ENCODE results near the gene CAB39. TPM values are rescaled to one million over a fixed set of nuclear protein-coding genes. Genes with fewer than 3 reads are reported as not detected.
A peak's percentile ranks its signal among the peaks of the same experiment; 100 is the strongest.

Gene CAB39
- total RNA-seq, 1 experiment from 2014 or later: 91.7 TPM

GRCh38 chr2:230783101-230783500, 70.5 kb downstream of the CAB39 start:
- CTCF ChIA-PET: interaction anchor here (0.6 to 1.5 kb wide), 3 partner anchors 11 to 104 kb away, joined by 3 read pairs; no protein-coding TSS in a partner anchor
- intact Hi-C loops (cut with micrococcal nuclease): no loop called here
- peaks cover 21% of the 10 kb centered on the region for H3K9me3 Mint-ChIP-seq (ENCODE audit: unreplicated experiment)
- H3K36me3 Mint-ChIP-seq (ENCODE audit: insufficient read depth, unreplicated experiment): peaks cover 29% of the 10 kb centered on the region
- H3K27ac Mint-ChIP-seq (ENCODE audit: low read depth, unreplicated experiment): no peak overlapping the region
- no peak for DNase-seq (ENCODE audit: unreplicated experiment)
- H3K27me3 Mint-ChIP-seq (ENCODE audit: insufficient read depth, unreplicated experiment): no peaks in the 10 kb centered on the region
- TF ChIP-seq, protein P1, sequence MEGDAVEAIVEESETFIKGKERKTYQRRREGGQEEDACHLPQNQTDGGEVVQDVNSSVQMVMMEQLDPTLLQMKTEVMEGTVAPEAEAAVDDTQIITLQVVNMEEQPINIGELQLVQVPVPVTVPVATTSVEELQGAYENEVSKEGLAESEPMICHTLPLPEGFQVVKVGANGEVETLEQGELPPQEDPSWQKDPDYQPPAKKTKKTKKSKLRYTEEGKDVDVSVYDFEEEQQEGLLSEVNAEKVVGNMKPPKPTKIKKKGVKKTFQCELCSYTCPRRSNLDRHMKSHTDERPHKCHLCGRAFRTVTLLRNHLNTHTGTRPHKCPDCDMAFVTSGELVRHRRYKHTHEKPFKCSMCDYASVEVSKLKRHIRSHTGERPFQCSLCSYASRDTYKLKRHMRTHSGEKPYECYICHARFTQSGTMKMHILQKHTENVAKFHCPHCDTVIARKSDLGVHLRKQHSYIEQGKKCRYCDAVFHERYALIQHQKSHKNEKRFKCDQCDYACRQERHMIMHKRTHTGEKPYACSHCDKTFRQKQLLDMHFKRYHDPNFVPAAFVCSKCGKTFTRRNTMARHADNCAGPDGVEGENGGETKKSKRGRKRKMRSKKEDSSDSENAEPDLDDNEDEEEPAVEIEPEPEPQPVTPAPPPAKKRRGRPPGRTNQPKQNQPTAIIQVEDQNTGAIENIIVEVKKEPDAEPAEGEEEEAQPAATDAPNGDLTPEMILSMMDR (IDR thresholded peaks at IDR 0.05; ENCODE audit: unreplicated experiment): no peak
- POLR2A ChIA-PET: interaction anchor here (2.3 to 9.3 kb wide), 3 partner anchors 9 to 21 kb away, joined by 6 to 193 read pairs (median 16); no protein-coding TSS in a partner anchor
- no peak overlapping the region for H3K4me3 Mint-ChIP-seq (ENCODE audit: unreplicated experiment)
- peaks cover 50% of the 10 kb centered on the region for H3K4me1 Mint-ChIP-seq (ENCODE audit: insufficient read depth, unreplicated experiment)
- BruUV-seq (replicated peaks): no TSS peak

DNA sequence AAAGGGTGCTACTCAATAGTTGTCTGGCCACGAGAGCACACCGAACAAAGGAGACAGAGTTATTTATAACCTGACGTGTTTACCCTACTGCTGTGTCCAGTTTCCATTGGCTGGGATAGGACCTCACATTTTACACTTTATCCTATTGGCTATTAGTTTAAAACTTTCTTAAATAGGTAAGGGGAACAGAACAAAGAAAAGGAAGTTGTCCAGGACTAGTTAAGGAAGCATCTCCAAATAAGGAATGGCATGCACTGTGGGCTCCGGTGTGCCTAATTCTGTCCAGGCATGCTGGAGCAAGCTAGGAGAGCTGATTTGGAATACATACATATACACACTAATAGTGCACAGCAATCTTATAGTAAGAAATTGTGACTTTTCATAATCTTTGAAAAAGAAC, 72.2 kb downstream of the CAB39 start:
- Mint-ChIP-seq H3K27me3 (ENCODE audit: insufficient read depth, unreplicated experiment) (no peaks in the 10 kb centered on the region), H3K27ac (ENCODE audit: low read depth, unreplicated experiment) (peak overlapping the region; percentile 96), H3K4me1 (ENCODE audit: insufficient read depth, unreplicated experiment) (peaks cover 40% of the 10 kb centered on the region), H3K9me3 (ENCODE audit: unreplicated experiment) (peaks cover 31% of the 10 kb centered on the region), H3K4me3 (ENCODE audit: unreplicated experiment) (peak overlapping the region; percentile 49), H3K36me3 (ENCODE audit: insufficient read depth, unreplicated experiment) (peaks cover 34% of the 10 kb centered on the region)
- ChIA-PET POLR2A (interaction anchor here (1.1 to 9.3 kb wide), 4 partner anchors 9 to 71 kb away, joined by 3 to 193 read pairs (median 10); no protein-coding TSS in a partner anchor), CTCF (interaction anchor here (2.0 kb wide), 1 partner anchor 14 kb away, joined by 4 read pairs; no protein-coding TSS in a partner anchor)
- BruUV-seq (replicated peaks): no TSS peak
- TF ChIP-seq, protein P1 (IDR thresholded peaks at IDR 0.05; ENCODE audit: unreplicated experiment): no peak
- DNase-seq (ENCODE audit: unreplicated experiment): peak; percentile 79
- intact Hi-C loops (cut with micrococcal nuclease): no loop called here

GRCh38 chr2:230785346-230785745, 72.7 kb downstream of the CAB39 start:
- Mint-ChIP-seq H3K4me3 (ENCODE audit: unreplicated experiment) (peak overlapping the region; percentile 49), H3K36me3 (ENCODE audit: insufficient read depth, unreplicated experiment) (peaks cover 39% of the 10 kb centered on the region), H3K27me3 (ENCODE audit: insufficient read depth, unreplicated experiment) (no peaks in the 10 kb centered on the region), H3K9me3 (ENCODE audit: unreplicated experiment) (peaks cover 35% of the 10 kb centered on the region), H3K4me1 (ENCODE audit: insufficient read depth, unreplicated experiment) (peaks cover 40% of the 10 kb centered on the region), H3K27ac (ENCODE audit: low read depth, unreplicated experiment) (peak overlapping the region; percentile 96)
- BruUV-seq (replicated peaks): no TSS peak
- DNase-seq (ENCODE audit: unreplicated experiment): no peak
- ChIA-PET POLR2A (interaction anchor here (1.1 to 9.3 kb wide), 4 partner anchors 8 to 71 kb away, joined by 3 to 193 read pairs (median 10); no protein-coding TSS in a partner anchor), CTCF (interaction anchor here (0.6 to 2.0 kb wide), 2 partner anchors 13 to 62 kb away, joined by 3 to 4 read pairs; no protein-coding TSS in a partner anchor)
- TF ChIP-seq, protein P1 (IDR thresholded peaks at IDR 0.05; ENCODE audit: unreplicated experiment): no peak
- intact Hi-C loops (cut with micrococcal nuclease): no loop called here

DNA sequence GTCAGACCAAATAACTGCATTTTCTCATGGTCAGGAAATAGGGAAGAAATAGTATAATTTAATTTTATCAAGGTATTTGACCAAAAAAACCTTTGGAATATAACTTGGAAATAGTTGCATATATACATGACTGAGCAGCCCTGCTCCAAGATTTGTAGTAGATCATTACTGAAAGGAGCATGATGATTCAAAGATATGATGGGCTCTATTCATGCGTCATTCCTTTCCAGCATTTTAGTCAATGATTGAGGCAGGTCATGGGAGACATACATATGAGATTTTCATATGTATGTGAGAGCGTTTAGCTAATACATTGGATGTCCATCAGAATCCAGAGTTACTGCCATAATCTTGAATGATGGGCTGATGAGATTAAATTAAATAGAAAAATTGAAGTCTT, 74.5 kb downstream of the CAB39 start:
- no TSS peak for BruUV-seq (replicated peaks)
- H3K4me3 Mint-ChIP-seq (ENCODE audit: unreplicated experiment): no peak overlapping the region
- ChIA-PET POLR2A (interaction anchor here (0.6 to 9.3 kb wide), 4 partner anchors 6 to 92 kb away, joined by 3 to 193 read pairs (median 12); no protein-coding TSS in a partner anchor), CTCF (no interaction called here)
- TF ChIP-seq, protein P1 (IDR thresholded peaks at IDR 0.05; ENCODE audit: unreplicated experiment): no peak
- peaks cover 57% of the 10 kb centered on the region for H3K36me3 Mint-ChIP-seq (ENCODE audit: insufficient read depth, unreplicated experiment)
- H3K27me3 Mint-ChIP-seq (ENCODE audit: insufficient read depth, unreplicated experiment): no peaks in the 10 kb centered on the region
- intact Hi-C loops (cut with micrococcal nuclease): no loop called here
- no peak for DNase-seq (ENCODE audit: unreplicated experiment)
- H3K9me3 Mint-ChIP-seq (ENCODE audit: unreplicated experiment): peaks cover 39% of the 10 kb centered on the region
- H3K27ac Mint-ChIP-seq (ENCODE audit: low read depth, unreplicated experiment): no peak overlapping the region
- peaks cover 31% of the 10 kb centered on the region for H3K4me1 Mint-ChIP-seq (ENCODE audit: insufficient read depth, unreplicated experiment)
